GM18907 (cell line): Measurements from ENCODE around the gene GPC5.
"Not testable (repeated sequence)": the region's sequence is repeated elsewhere in the genome, so short reads cannot be mapped to it uniquely, and the experiment has no call there.

Experiments
- ATAC-seq: cut with Tn5 transposase; IDR thresholded peaks from one replicate; pipeline ENCODE4 v1.9.1; 2021; ENCODE audit warnings: mild to moderate bottlenecking, moderate library complexity; ENCODE audit not compliant: unreplicated experiment

Gene GPC5

GRCh38 chr13:91398413-91399188 is at the start of gene GPC5:
Gene GPC5 (plus strand): TSS chr13:91398621.
- ATAC-seq: peak; percentile 94

- peak; percentile 66 for ATAC-seq
Observed at GRCh38 chr13:91348906-91349435, 49.5 kb upstream of the GPC5 start.

GRCh38 chr13:91349992-91350911 is 48.2 kb upstream of the GPC5 start:
- no peak for ATAC-seq

- ATAC-seq: no peak
Observed at GRCh38 chr13:91351123-91351522, 47.3 kb upstream of the GPC5 start.

GRCh38 chr13:91351980-91352379 is 46.4 kb upstream of the GPC5 start:
- no peak for ATAC-seq

GRCh38 chr13:91352891-91353290 is 45.5 kb upstream of the GPC5 start:
- ATAC-seq: not testable (repeated sequence)

- ATAC-seq: no peak
Observed at GRCh38 chr13:91353494-91353893, 44.9 kb upstream of the GPC5 start.

- no peak for ATAC-seq
Observed at GRCh38 chr13:91355099-91355825, 43.2 kb upstream of the GPC5 start.

- ATAC-seq: no peak
Observed at GRCh38 chr13:91355826-91356710, 42.4 kb upstream of the GPC5 start.

GRCh38 chr13:91356919-91357612 is 41.4 kb upstream of the GPC5 start:
- no peak for ATAC-seq

GRCh38 chr13:91357613-91358386 is 40.6 kb upstream of the GPC5 start:
- ATAC-seq: no peak

- ATAC-seq: no peak
Observed at GRCh38 chr13:91358387-91358782, 40.0 kb upstream of the GPC5 start.

- ATAC-seq: no peak
Observed at GRCh38 chr13:91359111-91359510, 39.3 kb upstream of the GPC5 start.

- ATAC-seq: no peak
Observed at GRCh38 chr13:91359631-91360030, 38.8 kb upstream of the GPC5 start.

- ATAC-seq: no peak
Observed at GRCh38 chr13:91360246-91360751, 38.1 kb upstream of the GPC5 start.

GRCh38 chr13:91361755-91362271 is 36.6 kb upstream of the GPC5 start:
- no peak for ATAC-seq

- no peak for ATAC-seq
Observed at GRCh38 chr13:91362908-91363307, 35.5 kb upstream of the GPC5 start.

GRCh38 chr13:91368101-91368500 is 30.3 kb upstream of the GPC5 start:
- no peak for ATAC-seq
